PC-9 (cell line): ENCODE measurements around the gene ST6GALNAC2.

Experiments
- EZH2 ChIP-seq: fragments of 200-600 bp; sonication (generic); IDR thresholded peaks from 2 replicates; pipeline ENCODE4 v1.8.0; 2017; ENCODE audit warnings: antibody characterized with exemption, low read depth
- TF ChIP-seq, protein P1 (sequence below): fragments of 200-600 bp; sonication (generic); conservative IDR thresholded peaks from 2 replicates; pipeline ENCODE4 v1.6.1; 2017; ENCODE audit warnings: mixed run types, antibody characterized with exemption, mild to moderate bottlenecking, moderate library complexity

DNA sequence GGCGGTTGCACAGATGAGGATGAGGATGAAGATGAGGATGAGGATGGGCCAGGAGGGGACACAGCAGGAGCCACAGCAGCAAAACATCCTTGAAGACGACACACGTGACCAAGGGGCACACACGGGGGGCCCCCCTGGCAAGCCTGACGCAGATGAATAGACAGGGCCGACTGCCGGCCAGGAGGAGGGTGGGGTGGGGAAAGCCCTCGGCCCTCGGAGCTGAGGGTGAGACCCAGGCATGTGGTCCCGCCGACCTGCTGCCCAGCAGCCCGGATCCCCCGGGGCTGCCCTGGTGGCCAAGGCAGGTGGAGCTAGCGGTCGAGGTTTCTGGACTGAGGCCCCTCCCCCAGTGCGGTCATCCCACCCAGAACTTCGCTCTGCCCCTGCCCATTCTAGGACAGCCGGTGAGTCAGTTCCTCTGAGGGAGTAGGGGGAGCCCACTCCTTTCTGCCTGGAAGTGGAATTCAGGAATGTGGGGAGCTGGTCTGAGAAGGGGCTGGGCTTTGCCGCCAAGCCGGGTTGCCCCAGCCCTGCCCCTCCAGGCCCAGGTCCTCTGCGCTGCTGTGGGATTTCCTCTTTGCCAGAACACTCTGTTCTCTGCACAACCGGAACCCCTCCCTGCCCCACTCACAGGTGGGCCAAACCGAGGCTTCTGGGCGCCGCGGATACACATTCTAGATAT is 58.1 kb downstream of the ST6GALNAC2 start:
- TF ChIP-seq, protein P1, sequence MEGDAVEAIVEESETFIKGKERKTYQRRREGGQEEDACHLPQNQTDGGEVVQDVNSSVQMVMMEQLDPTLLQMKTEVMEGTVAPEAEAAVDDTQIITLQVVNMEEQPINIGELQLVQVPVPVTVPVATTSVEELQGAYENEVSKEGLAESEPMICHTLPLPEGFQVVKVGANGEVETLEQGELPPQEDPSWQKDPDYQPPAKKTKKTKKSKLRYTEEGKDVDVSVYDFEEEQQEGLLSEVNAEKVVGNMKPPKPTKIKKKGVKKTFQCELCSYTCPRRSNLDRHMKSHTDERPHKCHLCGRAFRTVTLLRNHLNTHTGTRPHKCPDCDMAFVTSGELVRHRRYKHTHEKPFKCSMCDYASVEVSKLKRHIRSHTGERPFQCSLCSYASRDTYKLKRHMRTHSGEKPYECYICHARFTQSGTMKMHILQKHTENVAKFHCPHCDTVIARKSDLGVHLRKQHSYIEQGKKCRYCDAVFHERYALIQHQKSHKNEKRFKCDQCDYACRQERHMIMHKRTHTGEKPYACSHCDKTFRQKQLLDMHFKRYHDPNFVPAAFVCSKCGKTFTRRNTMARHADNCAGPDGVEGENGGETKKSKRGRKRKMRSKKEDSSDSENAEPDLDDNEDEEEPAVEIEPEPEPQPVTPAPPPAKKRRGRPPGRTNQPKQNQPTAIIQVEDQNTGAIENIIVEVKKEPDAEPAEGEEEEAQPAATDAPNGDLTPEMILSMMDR = no peak
- TF ChIP-seq EZH2 = no peak
